Retina (tissue), 1 donor: ENCODE data around the gene ORMDL2.
"Not testable (repeated sequence)": the region's sequence is repeated elsewhere in the genome, so short reads cannot be mapped to it uniquely, and the experiment has no call there.

Experiments used
- DNase-seq: peaks from one replicate; pipeline ENCODE4 v3.0.0-alpha.2; 2016

The ORMDL2 gene

GRCh38 chr12:55829967-55830600 is 12.2 kb downstream of the ORMDL2 start:
- DNase-seq = peak; percentile 96

DNA sequence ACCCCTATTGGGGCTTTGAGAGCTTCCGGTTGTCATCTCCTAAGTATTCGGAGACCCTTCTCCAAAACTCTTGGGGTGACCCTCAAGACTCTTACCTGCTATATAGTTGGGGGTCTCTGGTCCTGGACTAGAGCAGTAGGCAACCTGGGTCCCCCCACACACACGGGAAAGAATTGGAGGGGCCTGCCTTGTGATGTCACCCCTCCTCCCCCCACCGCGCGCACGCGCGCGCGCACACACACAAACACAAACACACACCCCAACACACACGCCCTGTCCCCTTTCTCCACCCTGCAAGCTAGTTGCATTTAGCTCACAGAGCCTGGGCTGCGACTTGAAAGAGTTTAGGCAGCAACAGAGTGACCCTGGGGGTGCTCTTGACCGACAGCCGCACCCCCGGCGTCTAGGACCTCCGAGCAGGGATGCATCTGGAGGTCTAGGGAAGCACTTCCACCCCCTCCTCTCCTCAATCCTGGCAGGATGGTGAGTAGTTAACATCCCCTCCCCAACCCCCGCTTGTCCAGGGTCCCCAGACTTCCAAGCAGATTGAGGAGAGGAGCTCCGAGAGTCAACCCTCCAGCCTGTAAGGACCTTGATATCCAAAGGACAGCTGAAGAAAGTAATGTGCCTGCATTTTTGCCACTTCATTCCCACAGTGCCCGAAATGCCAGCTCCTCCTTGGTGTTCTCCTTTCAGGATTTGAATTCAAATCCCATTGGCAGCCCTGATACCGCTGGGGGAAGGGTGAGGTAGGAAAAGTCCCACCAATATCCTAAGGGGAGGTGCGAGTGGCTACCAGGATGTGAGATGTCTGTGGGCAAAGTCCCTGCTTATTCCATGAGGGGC is 13.0 kb downstream of the ORMDL2 start:
- peak; percentile 97 for DNase-seq

DNA sequence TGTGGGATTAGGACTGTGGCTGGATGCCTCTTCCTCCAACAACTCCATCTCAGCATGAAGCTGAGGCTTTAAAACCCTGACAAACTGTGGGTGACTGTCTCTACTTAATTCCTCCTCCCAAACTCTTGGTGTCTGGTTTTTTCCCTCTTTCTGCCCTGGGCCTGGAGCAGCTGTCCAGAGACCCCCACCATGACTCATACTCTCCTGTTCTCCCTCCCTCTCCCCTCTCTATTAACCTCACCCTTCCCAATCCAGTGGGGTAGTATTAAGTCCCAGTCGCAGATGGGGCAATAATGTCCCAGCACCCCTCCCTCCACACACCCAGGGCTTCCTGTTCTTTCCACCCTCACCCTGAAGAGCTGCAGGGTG is 13.6 kb downstream of the ORMDL2 start:
- no peak for DNase-seq

DNA sequence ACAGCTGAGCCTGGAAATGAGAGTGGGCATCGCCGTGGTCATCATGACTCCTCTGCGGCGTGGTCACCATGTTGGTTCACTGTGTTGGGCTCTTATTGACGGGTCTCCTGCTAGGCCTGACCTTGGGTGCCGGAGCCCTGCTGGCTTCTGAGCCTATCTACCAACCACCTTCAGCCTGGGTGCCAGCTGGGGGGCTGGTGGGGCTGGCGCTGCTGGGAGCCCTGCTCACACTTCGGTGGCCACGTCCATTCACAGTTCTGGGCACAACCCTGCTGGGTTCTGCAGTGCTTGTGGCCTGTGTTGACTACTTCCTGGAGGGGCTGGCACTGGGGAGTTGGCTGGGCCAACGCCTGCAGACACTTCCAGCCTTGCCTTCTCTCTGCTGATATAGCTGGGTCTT is 15.2 kb downstream of the ORMDL2 start:
- no peak for DNase-seq

GRCh38 chr12:55834400-55834799 is 16.6 kb downstream of the ORMDL2 start:
- DNase-seq = not testable (repeated sequence)

- DNase-seq = no peak
Measured at GRCh38 chr12:55838361-55838760, 20.5 kb downstream of the ORMDL2 start.

DNA sequence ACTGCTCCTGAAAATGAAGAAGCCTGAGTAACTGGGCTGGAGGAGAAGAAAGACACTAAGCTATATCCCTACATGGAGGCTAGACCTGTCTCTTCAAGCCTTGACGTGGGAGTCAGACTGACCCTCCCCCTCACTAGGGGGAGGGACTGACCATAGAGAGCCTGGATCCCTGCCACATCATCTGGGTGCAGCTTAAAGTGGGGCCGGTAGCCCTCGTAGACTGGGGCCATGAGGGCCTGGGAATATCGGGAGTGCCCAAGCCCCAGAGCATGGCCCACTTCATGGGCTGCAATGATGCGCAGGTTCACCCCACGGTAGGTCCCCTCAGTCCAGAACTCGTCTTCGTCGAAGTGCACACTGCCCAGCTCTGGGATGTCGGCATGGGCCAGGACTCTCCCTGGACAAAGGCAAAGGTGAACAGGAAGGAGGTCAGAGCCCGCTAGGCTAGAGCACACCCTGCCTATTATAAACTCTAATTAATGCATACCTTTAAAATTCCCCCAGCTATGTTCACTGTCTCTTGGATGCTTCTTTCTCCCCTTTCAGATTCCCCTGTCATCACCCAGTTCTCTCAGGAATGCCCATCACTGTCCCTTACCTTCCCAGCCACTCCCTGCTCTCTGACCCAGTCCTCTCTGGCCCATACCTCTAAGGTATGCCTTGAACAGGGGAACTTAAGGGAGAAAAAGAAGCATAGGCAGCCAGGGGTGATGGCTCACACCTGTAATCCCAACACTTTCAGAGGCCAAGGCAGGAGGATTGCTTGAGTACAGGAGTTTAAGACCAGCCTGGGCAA is 21.7 kb downstream of the ORMDL2 start:
- no peak for DNase-seq

- no peak for DNase-seq
Measured at GRCh38 chr12:55840581-55841351, 22.9 kb downstream of the ORMDL2 start.

DNA sequence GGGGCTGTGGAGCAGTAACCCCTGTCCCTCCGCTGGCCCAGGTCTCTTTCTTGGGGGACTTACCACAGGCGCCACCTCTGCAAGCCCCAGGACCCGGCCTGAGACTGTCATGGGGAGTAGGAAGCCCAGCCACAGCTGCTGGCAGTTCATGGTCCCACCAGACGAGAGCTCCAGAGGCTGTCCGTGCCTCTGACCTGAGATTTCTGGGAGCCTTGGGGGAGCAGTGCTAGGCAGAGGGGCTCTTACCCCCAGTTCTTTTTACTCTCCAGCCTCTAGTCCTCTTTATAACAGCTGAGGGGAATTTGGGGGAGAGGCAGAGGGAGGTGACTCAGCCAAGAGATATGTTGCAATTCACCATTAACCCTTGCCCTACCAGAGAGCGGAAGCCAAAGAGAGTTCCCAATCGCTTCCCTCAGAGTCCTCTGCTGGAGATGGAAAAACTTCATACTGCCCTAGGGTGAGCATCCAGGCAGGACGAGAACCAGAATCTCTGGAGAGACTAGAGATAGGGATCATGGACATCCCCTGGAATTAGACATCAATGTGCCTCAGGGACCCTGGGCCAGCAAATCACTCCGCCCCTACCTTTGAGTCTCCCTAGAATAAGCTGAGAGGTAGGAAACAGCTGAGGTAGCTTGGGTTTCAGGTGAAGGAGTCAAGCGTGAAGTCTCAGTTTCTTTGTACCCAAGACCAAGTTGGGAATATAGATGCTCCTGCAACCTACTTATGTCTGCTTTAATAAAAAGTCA is 25.0 kb downstream of the ORMDL2 start, which contains the start of gene MMP19:
Gene MMP19 (minus strand): TSS at position 256 of the 749 bp plus-strand sequence. CDS start 106 bp downstream, at position 150.
- no peak for DNase-seq

- no peak for DNase-seq
Measured at GRCh38 chr12:55843431-55843830, 25.6 kb downstream of the ORMDL2 start.

- no peak for DNase-seq
Measured at GRCh38 chr12:55844961-55845360, 27.1 kb downstream of the ORMDL2 start.

GRCh38 chr12:55845361-55845760 is 27.5 kb downstream of the ORMDL2 start:
- DNase-seq = no peak

GRCh38 chr12:55845785-55846496 is 28.1 kb downstream of the ORMDL2 start:
- no peak for DNase-seq

DNA sequence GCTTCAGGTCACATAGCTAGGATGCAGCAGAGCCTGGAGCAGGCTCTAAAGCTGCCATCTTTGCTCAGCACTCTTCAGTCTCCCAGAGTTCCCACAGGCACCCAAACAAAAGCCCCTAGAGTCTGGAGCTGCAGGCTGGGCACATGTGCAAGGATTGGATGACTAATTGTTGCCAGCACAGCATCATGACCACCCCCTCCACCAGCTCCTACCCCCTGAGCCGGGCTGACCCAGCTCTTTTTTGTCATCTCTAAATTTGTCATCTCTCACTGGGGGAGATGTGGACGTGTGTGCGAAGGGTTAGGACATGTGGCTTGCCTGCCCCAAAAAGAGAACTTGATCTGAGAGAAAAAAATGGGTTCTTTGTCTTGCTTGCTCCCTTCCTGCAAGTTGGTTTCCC is 29.2 kb downstream of the ORMDL2 start:
- no peak for DNase-seq

DNA sequence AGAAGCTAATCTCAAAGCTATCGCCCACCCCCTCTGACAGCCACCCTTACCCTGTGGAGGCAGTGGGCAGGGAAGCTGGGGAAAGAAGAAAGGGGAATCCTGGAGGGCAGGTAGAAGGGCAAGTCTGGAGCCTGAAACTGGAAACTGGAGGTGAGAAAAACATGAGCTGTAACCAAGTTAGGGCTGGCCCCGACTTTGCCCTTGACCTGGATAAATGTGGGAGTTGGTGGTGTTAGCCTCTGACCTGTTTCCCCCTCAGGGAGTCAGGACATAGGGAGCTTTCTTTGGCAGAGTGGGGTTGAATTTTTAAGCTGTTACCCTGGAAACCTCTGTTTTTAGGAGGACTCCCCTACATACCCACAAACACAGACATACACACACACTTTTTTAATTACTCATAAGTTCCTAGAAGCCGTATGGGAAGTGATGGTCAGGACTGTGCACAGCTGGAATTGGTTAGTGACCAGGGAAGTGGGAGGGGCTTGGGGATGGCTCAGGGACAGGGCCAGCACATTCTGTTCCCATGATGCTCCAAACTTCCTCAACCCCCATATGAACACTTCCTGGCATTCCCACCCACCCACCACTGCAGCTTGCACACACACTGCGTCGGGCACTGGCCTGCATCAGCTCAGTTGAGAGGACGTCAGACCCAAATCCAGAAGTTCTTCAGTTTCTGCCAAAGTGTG is 29.9 kb downstream of the ORMDL2 start:
- DNase-seq = no peak

DNA sequence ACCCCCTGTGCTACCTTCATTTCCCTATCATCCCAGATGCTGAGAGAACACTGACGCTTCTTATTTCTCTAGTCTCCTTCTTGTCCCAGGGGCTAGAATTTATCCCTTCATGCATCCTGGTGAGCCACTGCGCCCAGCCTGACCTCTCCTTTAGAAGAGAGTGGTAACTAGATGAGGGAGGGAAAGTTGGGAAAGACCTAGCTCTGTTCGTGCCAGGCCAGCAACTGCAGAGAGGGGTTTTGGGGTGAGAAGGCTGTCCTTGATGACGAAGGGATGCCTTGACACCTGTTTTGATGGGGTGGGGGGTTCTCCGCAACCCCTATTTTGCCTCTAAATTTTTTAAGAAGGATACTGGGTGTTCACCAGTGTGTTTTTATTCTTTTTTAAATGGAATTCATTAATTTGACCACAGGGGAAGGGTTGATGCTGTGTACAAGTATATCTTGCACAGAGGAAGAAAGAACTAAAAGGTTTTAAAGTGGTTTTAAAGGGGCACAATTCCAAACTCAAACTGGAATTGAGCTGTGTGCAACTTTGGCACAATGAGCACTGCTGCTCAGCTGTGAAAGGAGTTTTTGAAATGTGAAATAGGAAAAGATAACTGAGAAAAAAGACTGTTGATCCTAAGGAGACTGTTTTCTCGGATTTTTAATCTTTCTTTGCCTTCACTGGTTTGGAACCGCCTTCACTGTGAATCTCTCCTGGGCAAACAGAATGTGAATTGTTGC is 31.9 kb downstream of the ORMDL2 start:
- no peak for DNase-seq

- no peak for DNase-seq
Measured at GRCh38 chr12:55850401-55850800, 32.6 kb downstream of the ORMDL2 start.

DNA sequence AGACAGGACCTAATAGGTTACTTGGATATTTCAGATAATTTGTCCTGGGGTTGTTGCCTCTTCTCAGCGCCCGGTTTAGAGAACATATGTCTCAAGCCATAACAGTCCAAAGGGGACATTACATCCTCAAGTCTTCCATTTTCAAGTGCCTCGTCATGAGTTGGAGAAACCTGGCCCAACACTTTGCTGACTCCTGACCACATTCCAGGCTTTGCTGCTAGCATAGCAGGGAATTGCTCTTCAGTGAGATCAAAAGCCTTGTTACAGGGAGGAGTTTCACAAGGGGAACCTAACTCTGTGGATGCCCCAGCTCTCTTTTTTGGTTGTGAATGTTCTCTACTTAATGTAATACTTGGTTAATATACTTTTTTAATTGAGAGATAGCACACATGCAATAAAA is 33.1 kb downstream of the ORMDL2 start:
- DNase-seq = no peak

- no peak for DNase-seq
Measured at GRCh38 chr12:55852740-55853139, 34.9 kb downstream of the ORMDL2 start.

- no peak for DNase-seq
Measured at GRCh38 chr12:55861396-55861795, 43.6 kb downstream of the ORMDL2 start.
